Endothelial cell of umbilical vein (primary cell): Measurements from ENCODE around the gene KCNN1. TPM values are rescaled to one million over a fixed set of nuclear protein-coding genes. Genes with fewer than 3 reads are reported as not detected.

Experiments
- BruUV-seq: library from RNA; stranded (reverse); fragments of 400-500 nt; replicated peaks from 2 replicates; lab custom pipeline; 2021; lab: Mats Ljungman, UMichigan
- CTCF ChIA-PET: fragments of 300-600, 350-600 bp; sonication (Branson Sonifier 250); formaldehyde crosslinking; loops from one replicate; lab custom pipeline; 2021; ENCODE audit warnings: antibody characterized with exemption, inconsistent platforms; lab: Charles Lee
- POLR2A ChIA-PET: fragments of 300-600, 350-600 bp; sonication (Branson Sonifier 250); formaldehyde crosslinking; loops from one replicate; lab custom pipeline; 2021; ENCODE audit warnings: antibody characterized with exemption, inconsistent platforms; lab: Charles Lee
- DNase-seq: peaks from one replicate; pipeline ENCODE4 v3.0.0-alpha.2; 2011; ENCODE audit warnings: low read depth, low spot score
- FAIRE-seq: peaks from 2 replicates; lab custom pipeline; 2011; peaks lifted over from hg19 to GRCh38; lab: Jason Lieb, UNC
- H2AFZ ChIP-seq: 2 replicates; pipeline ENCODE4 v1.6.0; 2012; ENCODE audit warnings: low read depth, low read length, control low read depth, inconsistent platforms
- H3K27ac ChIP-seq: 2 replicates; pipeline ENCODE4 v1.5.1; 2011; ENCODE audit warnings: low read depth, mild to moderate bottlenecking, control low read depth, low read length, moderate library complexity; ENCODE audit not compliant: insufficient read depth
- H3K27me3 ChIP-seq, 2 experiments: 2 replicates each; pipeline versions ENCODE4 v1.6.0 to v1.6.1; 2011; ENCODE audit warnings: low read length in 2 of 2, mixed read lengths in 1 of 2; ENCODE audit not compliant: control insufficient read depth in 2 of 2, insufficient read depth in 2 of 2
- H3K36me3 ChIP-seq, 2 experiments: 2 replicates in 1 of 2; 3 replicates in 1 of 2; pipeline ENCODE4 v1.5.1; 2011; ENCODE audit warnings: low read length in 2 of 2, mild to moderate bottlenecking in 1 of 2, moderate library complexity in 1 of 2; ENCODE audit not compliant: control insufficient read depth in 2 of 2, insufficient read depth in 2 of 2; ENCODE audit errors: extremely low read depth in 1 of 2
- H3K4me1 ChIP-seq: 3 replicates; pipeline ENCODE4 v1.5.1; 2011; ENCODE audit warnings: mild to moderate bottlenecking, low read length; ENCODE audit not compliant: control insufficient read depth, insufficient read depth; ENCODE audit errors: extremely low read depth
- H3K4me2 ChIP-seq: 2 replicates; pipeline ENCODE4 v1.6.1; 2011; ENCODE audit warnings: low read length, control low read depth, mixed read lengths; ENCODE audit not compliant: insufficient read depth
- H3K4me3 ChIP-seq, 3 experiments: fragments of 200-600 bp in 1 of 3; sonication (generic), shearing (Covaris generic) in 1 of 3; replicated peaks in 1 of 3; 2 replicates each; pipeline ENCODE4 v1.5.1; 2011 to 2016; ENCODE audit warnings: control low read depth in 3 of 3, low read length in 3 of 3, mild to moderate bottlenecking in 2 of 3, inconsistent platforms in 1 of 3, low read depth in 1 of 3, moderate library complexity in 1 of 3; ENCODE audit not compliant: insufficient read depth in 1 of 3
- H3K79me2 ChIP-seq: 2 replicates; pipeline ENCODE4 v1.6.0; 2012; ENCODE audit warnings: low read length, inconsistent platforms; ENCODE audit not compliant: control insufficient read depth, insufficient read depth
- H3K9ac ChIP-seq: replicated peaks from 2 replicates; pipeline ENCODE3; 2011; ENCODE audit warnings: low read length, control low read depth; ENCODE audit not compliant: insufficient read depth; ENCODE audit errors: extremely low read depth
- H3K9me1 ChIP-seq: replicated peaks from 3 replicates; pipeline ENCODE4 v1.6.0; 2011; ENCODE audit warnings: mild to moderate bottlenecking, low read length; ENCODE audit not compliant: control insufficient read depth, insufficient read depth; ENCODE audit errors: extremely low read depth
- H3K9me3 ChIP-seq: replicated peaks from 2 replicates; pipeline ENCODE4 v1.5.1; 2012; ENCODE audit warnings: low read length, inconsistent platforms; ENCODE audit not compliant: control insufficient read depth, insufficient read depth
- H4K20me1 ChIP-seq: replicated peaks from 2 replicates; pipeline ENCODE3; 2011; ENCODE audit warnings: mild to moderate bottlenecking, low read length; ENCODE audit not compliant: control insufficient read depth, insufficient read depth; ENCODE audit errors: extremely low read depth
- EZH2 ChIP-seq: IDR thresholded peaks from 2 replicates; pipeline ENCODE4 v1.6.1; 2012; ENCODE audit warnings: borderline replicate concordance, low read depth, mild to moderate bottlenecking, moderate library complexity, low read length, inconsistent platforms; ENCODE audit not compliant: severe bottlenecking
- FOS ChIP-seq: IDR thresholded peaks from 2 replicates; pipeline ENCODE4 v1.6.1; 2011; ENCODE audit warnings: mild to moderate bottlenecking, low read length, moderate library complexity, borderline replicate concordance; ENCODE audit not compliant: insufficient read depth
- MYC ChIP-seq: IDR thresholded peaks from one replicate; pipeline ENCODE4 v1.6.1; 2011; ENCODE audit warnings: mild to moderate bottlenecking, low read depth, low read length
- dilution Hi-C: fragments of 300-500 bp; cut with MboI; formaldehyde crosslinking; loops from one replicate; pipeline ENCODE4 v1.15.0; 2019; ENCODE audit warnings: low sequenced_read_pairs; ENCODE audit not compliant: extremely low pct_ligation_motif_present
- intact Hi-C: fragments of 100-400 bp; cut with micrococcal nuclease; formaldehyde crosslinking; loops from one replicate; pipeline ENCODE4 v1.10.0; 2022
- polyA plus RNA-seq, 4 experiments: library from polyadenylated mRNA; depleted of rRNA in 3 of 4; stranded (reverse) in 3 of 4; unstranded in 1 of 4; fragments of >200 nt; gene quantifications; 2 replicates each; pipeline versions ENCODE4 v1.2.1 to v1.2.3, GENCODE V29; 2011 to 2012; ENCODE audit warnings: missing spikeins in 1 of 4
- total RNA-seq: library from RNA; stranded (reverse); gene quantifications from 2 replicates; pipeline ENCODE4 v1.2.3, GENCODE V29; 2021
- TF ChIP-seq, protein P1 (sequence below), 2 donors: IDR thresholded peaks; 1 replicate in 1 of 2; 2 replicates in 1 of 2; pipeline ENCODE4 v1.5.1; 2011; ENCODE audit warnings: low read length in 2 of 2, mild to moderate bottlenecking in 2 of 2, moderate library complexity in 2 of 2, control low read depth in 1 of 2, inconsistent platforms in 1 of 2, low read depth in 1 of 2; ENCODE audit not compliant: insufficient read depth in 1 of 2; ENCODE audit errors: extremely low read depth in 1 of 2
- TF ChIP-seq, protein P2 (sequence below): IDR thresholded peaks from 2 replicates; pipeline ENCODE4 v1.6.1; 2011; ENCODE audit not compliant: insufficient read depth, insufficient read length

Gene KCNN1
- total and polyA plus RNA-seq, 2 donors (not counting 3 experiments of a cell fraction or from before 2014, with no cell fraction given): 0.18 to 0.80 TPM

DNA sequence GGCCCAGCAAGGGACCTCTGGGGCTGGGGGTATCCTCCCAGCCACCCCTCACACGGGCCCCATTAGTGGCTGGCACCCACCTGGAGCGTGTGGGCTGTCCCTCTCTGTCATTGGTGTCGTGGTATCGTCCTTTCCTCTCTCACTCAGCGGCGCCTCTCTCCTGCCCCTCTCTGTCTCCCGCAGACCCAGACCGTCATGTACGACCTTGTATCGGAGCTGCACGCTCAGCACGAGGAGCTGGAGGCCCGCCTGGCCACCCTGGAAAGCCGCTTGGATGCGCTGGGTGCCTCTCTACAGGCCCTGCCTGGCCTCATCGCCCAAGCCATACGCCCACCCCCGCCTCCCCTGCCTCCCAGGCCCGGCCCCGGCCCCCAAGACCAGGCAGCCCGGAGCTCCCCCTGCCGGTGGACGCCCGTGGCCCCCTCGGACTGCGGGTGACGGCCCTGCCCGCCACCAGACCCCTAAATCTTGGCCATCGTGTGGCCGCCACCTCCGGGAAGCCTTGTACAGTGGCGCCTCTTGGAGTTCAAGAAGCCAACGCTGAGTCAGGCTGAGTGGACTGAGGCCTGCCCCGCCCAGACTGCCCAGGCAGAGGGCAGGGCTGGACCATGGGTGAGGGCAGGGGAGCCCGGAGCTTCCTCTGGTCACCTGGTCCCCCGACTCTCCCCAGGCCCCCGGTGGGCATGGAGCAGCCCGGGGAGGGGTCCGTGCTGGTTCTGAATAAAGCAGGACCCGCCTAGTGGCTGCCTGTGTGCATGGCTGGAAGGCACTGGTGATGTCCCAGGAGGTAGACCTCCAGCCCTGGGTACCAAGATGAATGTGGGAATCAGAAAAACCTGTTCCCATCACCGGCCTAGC lies 31.3 kb downstream of the KCNN1 start:
- FAIRE-seq (no peak), DNase-seq (no peak)
- intact Hi-C loops (loop anchor here (1.0 kb wide), 4 partner anchors 52 to 139 kb away; partner anchors contain the start of gene RPL18A), dilution Hi-C loops (no loop called here)
- Histone ChIP-seq H3K36me3 (no peaks in the 10 kb centered on the region), H3K27me3 (no peaks in the 10 kb centered on the region), H3K4me2 (no peak overlapping the region), H3K27ac (no peak overlapping the region), H3K9me3 (no peaks in the 10 kb centered on the region), H3K79me2 (peaks cover 14% of the 10 kb centered on the region), H3K4me3 (no peak overlapping the region), H3K9ac (no peak overlapping the region), H3K9me1 (no peaks in the 10 kb centered on the region), H4K20me1 (no peaks in the 10 kb centered on the region), H3K4me1 (peaks cover 15% of the 10 kb centered on the region), H2AFZ (peak overlapping the region; percentile 67)
- CTCF ChIA-PET: interaction anchor here (0.6 to 6.6 kb wide), 19 partner anchors 9 to 223 kb away, joined by 3 to 203 read pairs (median 4); partner anchors contain the start of genes CCDC124, KCNN1, RPL18A and SLC5A5
- POLR2A ChIA-PET: no interaction called here
- TF ChIP-seq, protein P1, sequence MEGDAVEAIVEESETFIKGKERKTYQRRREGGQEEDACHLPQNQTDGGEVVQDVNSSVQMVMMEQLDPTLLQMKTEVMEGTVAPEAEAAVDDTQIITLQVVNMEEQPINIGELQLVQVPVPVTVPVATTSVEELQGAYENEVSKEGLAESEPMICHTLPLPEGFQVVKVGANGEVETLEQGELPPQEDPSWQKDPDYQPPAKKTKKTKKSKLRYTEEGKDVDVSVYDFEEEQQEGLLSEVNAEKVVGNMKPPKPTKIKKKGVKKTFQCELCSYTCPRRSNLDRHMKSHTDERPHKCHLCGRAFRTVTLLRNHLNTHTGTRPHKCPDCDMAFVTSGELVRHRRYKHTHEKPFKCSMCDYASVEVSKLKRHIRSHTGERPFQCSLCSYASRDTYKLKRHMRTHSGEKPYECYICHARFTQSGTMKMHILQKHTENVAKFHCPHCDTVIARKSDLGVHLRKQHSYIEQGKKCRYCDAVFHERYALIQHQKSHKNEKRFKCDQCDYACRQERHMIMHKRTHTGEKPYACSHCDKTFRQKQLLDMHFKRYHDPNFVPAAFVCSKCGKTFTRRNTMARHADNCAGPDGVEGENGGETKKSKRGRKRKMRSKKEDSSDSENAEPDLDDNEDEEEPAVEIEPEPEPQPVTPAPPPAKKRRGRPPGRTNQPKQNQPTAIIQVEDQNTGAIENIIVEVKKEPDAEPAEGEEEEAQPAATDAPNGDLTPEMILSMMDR (IDR thresholded peaks at IDR 0.05; ENCODE audit: extremely low read depth in 1 of 2, insufficient read depth in 1 of 2, low read depth in 1 of 2, low read length in 2 of 2): peak in 1 of 2 donors; percentile 24
- TF ChIP-seq FOS: no peak
- BruUV-seq: no TSS peak

DNA sequence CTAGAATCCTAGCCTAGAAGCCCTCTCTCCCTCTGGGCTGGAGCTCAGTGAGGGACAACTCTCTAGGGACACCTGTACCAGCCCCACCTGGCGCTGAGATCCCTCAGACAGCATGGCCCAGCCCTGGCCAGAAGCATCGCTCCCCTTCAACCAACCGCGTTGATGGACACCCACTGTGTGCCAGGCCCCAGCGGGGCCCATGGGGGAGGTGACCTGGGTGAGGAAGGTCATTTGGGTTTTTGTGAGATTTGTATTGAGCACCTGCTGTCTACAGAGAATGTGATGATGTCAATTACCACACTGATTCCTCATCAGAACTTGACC lies 31.9 kb downstream of the KCNN1 start:
- Histone ChIP-seq H3K9me3 (no peaks in the 10 kb centered on the region), H3K4me1 (peaks cover 15% of the 10 kb centered on the region), H3K27ac (no peak overlapping the region), H4K20me1 (no peaks in the 10 kb centered on the region), H3K27me3 (no peaks in the 10 kb centered on the region), H3K9me1 (no peaks in the 10 kb centered on the region), H3K4me2 (no peak overlapping the region), H3K36me3 (no peaks in the 10 kb centered on the region), H2AFZ (no peak overlapping the region), H3K9ac (no peak overlapping the region), H3K4me3 (no peak overlapping the region), H3K79me2 (peaks cover 14% of the 10 kb centered on the region)
- FAIRE-seq (no peak), DNase-seq (no peak)
- TF ChIP-seq MYC (no peak), EZH2 (no peak)
- TF ChIP-seq, protein P1 (IDR thresholded peaks at IDR 0.05; ENCODE audit: extremely low read depth in 1 of 2, insufficient read depth in 1 of 2, low read depth in 1 of 2, low read length in 2 of 2): no peak
- TF ChIP-seq, protein P2, sequence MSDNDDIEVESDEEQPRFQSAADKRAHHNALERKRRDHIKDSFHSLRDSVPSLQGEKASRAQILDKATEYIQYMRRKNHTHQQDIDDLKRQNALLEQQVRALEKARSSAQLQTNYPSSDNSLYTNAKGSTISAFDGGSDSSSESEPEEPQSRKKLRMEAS: no peak
- CTCF ChIA-PET: interaction anchor here (1.3 to 6.6 kb wide), 12 partner anchors 29 to 224 kb away, joined by 3 to 203 read pairs (median 8); partner anchors contain the start of genes KCNN1 and RPL18A
- intact Hi-C loops (no loop called here), dilution Hi-C loops (no loop called here)
- BruUV-seq: no TSS peak
- POLR2A ChIA-PET: no interaction called here
